ENCODE data around the gene SLIT3. TPM values are rescaled to one million over a fixed set of nuclear protein-coding genes. Genes with fewer than 3 reads are reported as not detected.

The SLIT3 gene
- total and polyA plus RNA-seq, 10 of the 15 experiments (the other 5 are each of a cell fraction or from before 2014, with no cell fraction given) = 0.05 TPM; not detected in 9

DNA sequence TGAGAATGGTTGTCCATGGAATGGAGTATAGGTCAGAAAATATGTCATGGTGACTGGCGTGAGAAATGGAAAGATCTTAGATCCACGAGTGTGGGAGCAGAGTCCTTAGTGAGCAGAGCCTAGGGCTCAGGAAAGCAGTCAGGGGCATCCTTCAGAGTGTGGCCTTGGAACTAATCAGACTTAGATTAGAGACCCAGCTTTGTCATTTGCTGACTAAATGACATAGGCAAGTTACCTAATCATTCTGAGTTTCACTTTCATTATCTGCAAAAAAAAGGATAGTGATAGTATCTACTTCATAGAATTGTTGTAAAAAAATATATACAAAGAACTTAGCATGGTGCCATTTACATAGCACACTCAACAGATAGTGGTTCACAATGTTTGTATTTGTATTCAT is 24.3 kb upstream of the SLIT3 start:
- CTCF ChIA-PET = no interaction called here
- H3K9ac ChIP-seq (ENCODE audit: control insufficient read depth, insufficient read depth, low read length) = no peak overlapping the region
- RAD21 ChIA-PET (ENCODE audit: unreplicated experiment) = no interaction called here
- H4K20me1 ChIP-seq (ENCODE audit: control insufficient read depth, insufficient read depth) = no peaks in the 10 kb centered on the region
- H3K4me2 ChIP-seq (ENCODE audit: control insufficient read depth, insufficient read depth) = no peak overlapping the region
- TF ChIP-seq IKZF1 (conservative IDR thresholded peaks at IDR 0.05) (no peak), ATF2 (IDR thresholded peaks at IDR 0.05; ENCODE audit: low read length) (no peak), POLR2AphosphoS5 (IDR thresholded peaks at IDR 0.05; ENCODE audit: low read length) (no peak), CEBPB (IDR thresholded peaks at IDR 0.05; ENCODE audit: borderline replicate concordance in 1 of 2, low read depth in 2 of 2, low read length in 2 of 2) (no peak), E4F1 (IDR thresholded peaks at IDR 0.05; ENCODE audit: borderline replicate concordance, partially characterized antibody) (no peak), RUNX3 (IDR thresholded peaks at IDR 0.05; ENCODE audit: low read length) (no peak), ZNF217 (IDR thresholded peaks at IDR 0.05) (no peak)
- POLR2A ChIA-PET = no interaction called here
- H3K79me2 ChIP-seq (ENCODE audit: control insufficient read depth, insufficient read depth, low read length) = no peaks in the 10 kb centered on the region
- no peaks in the 10 kb centered on the region for H3K27me3 ChIP-seq (replicated peaks in 1 of 2; ENCODE audit: control insufficient read depth in 2 of 2, insufficient read depth in 2 of 2, low read length in 1 of 2)
- in situ Hi-C loops (cut with MboI) (no loop called here), intact Hi-C loops (cut with micrococcal nuclease; ENCODE audit: unreplicated experiment) (no loop called here)
- H3K4me1 ChIP-seq (ENCODE audit: control insufficient read depth, insufficient read depth, low read length) = no peaks in the 10 kb centered on the region
- H3K27ac ChIP-seq (ENCODE audit: control insufficient read depth, insufficient read depth) = no peak overlapping the region
- H3K4me3 ChIP-seq = no peak overlapping the region
- H3K9me3 ChIP-seq (replicated peaks; ENCODE audit: control insufficient read depth, insufficient read depth, low read length) = no peaks in the 10 kb centered on the region
- FAIRE-seq (no peak), ATAC-seq (0 out of 3 replicates have a peak, but pooled peaks have one; percentile 19), DNase-seq (ENCODE audit: low read depth, low spot score) (no peak)
- SMC1A ChIA-PET (ENCODE audit: uncharacterized antibody, unreplicated experiment) = no interaction called here
- BruUV-seq (replicated peaks) = no TSS peak
- H3K36me3 ChIP-seq (ENCODE audit: control insufficient read depth in 2 of 2, insufficient read depth in 2 of 2, low read length in 1 of 2) = no peaks in the 10 kb centered on the region
- no peak overlapping the region for H2AFZ ChIP-seq (ENCODE audit: control insufficient read depth, low read depth, low read length)
- WGBS (ENCODE audit: insufficient coverage, insufficient replicate concordance, low lambda C conversion rate, missing lambda C conversion rate) = 12% methylated on average over 2 of the region's 2 CpGs
